WTC11 (cell line): ENCODE results near the gene ACTN1. TPM values are rescaled to one million over a fixed set of nuclear protein-coding genes. Genes with fewer than 3 reads are reported as not detected.

Source experiments
- total RNA-seq: library from RNA; stranded (reverse); gene quantifications from 3 replicates; pipeline ENCODE4 v1.2.3, GENCODE V29; 2021
- TF ChIP-seq, protein P1 (sequence below): fragments of 250-450 bp; sonication (Bioruptor Pico); IDR thresholded peaks from 2 replicates; pipeline ENCODE4 v1.9.0; 2021; ENCODE audit warnings: mild to moderate bottlenecking, borderline replicate concordance
- TF ChIP-seq, protein P2 (sequence below): sonication (generic); formaldehyde crosslinking; IDR thresholded peaks from 2 replicates; pipeline ENCODE4 v1.8.1; 2023; ENCODE audit warnings: mild to moderate bottlenecking, missing genetic modification reagents, moderate library complexity
- TF ChIP-seq, protein P3 (sequence below): fragments of 250-450 bp; sonication (Bioruptor Pico); IDR thresholded peaks from 2 replicates; pipeline ENCODE4 v1.9.0; 2021; ENCODE audit warnings: mild to moderate bottlenecking

ACTN1 gene
- total RNA-seq, 1 experiment from 2014 or later: 196 TPM

DNA sequence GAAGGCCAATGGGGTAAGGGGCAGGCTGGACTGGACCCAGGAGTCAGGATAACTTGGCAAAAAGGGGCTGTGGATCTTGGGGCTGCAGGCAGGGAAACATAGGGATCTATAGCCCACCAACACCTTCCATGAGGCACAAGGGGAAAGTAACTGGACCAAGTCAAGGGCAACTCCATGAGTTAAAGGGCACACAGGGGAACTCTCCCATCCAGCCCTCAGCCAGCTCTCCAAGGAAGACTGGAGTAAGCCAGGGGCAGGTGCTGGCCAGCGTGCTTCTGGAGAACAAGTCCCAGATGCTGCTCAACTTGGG, 154.9 kb downstream of the ACTN1 start (continued):
- TF ChIP-seq, protein P1, sequence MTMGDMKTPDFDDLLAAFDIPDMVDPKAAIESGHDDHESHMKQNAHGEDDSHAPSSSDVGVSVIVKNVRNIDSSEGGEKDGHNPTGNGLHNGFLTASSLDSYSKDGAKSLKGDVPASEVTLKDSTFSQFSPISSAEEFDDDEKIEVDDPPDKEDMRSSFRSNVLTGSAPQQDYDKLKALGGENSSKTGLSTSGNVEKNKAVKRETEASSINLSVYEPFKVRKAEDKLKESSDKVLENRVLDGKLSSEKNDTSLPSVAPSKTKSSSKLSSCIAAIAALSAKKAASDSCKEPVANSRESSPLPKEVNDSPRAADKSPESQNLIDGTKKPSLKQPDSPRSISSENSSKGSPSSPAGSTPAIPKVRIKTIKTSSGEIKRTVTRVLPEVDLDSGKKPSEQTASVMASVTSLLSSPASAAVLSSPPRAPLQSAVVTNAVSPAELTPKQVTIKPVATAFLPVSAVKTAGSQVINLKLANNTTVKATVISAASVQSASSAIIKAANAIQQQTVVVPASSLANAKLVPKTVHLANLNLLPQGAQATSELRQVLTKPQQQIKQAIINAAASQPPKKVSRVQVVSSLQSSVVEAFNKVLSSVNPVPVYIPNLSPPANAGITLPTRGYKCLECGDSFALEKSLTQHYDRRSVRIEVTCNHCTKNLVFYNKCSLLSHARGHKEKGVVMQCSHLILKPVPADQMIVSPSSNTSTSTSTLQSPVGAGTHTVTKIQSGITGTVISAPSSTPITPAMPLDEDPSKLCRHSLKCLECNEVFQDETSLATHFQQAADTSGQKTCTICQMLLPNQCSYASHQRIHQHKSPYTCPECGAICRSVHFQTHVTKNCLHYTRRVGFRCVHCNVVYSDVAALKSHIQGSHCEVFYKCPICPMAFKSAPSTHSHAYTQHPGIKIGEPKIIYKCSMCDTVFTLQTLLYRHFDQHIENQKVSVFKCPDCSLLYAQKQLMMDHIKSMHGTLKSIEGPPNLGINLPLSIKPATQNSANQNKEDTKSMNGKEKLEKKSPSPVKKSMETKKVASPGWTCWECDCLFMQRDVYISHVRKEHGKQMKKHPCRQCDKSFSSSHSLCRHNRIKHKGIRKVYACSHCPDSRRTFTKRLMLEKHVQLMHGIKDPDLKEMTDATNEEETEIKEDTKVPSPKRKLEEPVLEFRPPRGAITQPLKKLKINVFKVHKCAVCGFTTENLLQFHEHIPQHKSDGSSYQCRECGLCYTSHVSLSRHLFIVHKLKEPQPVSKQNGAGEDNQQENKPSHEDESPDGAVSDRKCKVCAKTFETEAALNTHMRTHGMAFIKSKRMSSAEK: no peak
- TF ChIP-seq, protein P2, sequence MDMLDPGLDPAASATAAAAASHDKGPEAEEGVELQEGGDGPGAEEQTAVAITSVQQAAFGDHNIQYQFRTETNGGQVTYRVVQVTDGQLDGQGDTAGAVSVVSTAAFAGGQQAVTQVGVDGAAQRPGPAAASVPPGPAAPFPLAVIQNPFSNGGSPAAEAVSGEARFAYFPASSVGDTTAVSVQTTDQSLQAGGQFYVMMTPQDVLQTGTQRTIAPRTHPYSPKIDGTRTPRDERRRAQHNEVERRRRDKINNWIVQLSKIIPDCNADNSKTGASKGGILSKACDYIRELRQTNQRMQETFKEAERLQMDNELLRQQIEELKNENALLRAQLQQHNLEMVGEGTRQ (CRISPR knock-in tag): no peak
- TF ChIP-seq, protein P3, sequence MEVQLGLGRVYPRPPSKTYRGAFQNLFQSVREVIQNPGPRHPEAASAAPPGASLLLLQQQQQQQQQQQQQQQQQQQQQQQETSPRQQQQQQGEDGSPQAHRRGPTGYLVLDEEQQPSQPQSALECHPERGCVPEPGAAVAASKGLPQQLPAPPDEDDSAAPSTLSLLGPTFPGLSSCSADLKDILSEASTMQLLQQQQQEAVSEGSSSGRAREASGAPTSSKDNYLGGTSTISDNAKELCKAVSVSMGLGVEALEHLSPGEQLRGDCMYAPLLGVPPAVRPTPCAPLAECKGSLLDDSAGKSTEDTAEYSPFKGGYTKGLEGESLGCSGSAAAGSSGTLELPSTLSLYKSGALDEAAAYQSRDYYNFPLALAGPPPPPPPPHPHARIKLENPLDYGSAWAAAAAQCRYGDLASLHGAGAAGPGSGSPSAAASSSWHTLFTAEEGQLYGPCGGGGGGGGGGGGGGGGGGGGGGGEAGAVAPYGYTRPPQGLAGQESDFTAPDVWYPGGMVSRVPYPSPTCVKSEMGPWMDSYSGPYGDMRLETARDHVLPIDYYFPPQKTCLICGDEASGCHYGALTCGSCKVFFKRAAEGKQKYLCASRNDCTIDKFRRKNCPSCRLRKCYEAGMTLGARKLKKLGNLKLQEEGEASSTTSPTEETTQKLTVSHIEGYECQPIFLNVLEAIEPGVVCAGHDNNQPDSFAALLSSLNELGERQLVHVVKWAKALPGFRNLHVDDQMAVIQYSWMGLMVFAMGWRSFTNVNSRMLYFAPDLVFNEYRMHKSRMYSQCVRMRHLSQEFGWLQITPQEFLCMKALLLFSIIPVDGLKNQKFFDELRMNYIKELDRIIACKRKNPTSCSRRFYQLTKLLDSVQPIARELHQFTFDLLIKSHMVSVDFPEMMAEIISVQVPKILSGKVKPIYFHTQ: no peak

Other genes starting within 250 kb of the ACTN1 start
- 132 to 150 TPM (median 148 TPM) in 3 replicates for gene ZFP36L1, start 186.2 kb downstream of the ACTN1 start, total RNA-seq
- 28.9 to 30.3 TPM (median 29.1 TPM) in 3 replicates for gene DCAF5, start 173.8 kb upstream of the ACTN1 start, total RNA-seq
- 24.1 to 28.2 TPM (median 26.2 TPM) in 3 replicates for gene EXD2, start 212.2 kb upstream of the ACTN1 start, total RNA-seq